ENCODE results near the gene FBXW8. TPM values are rescaled to one million over a fixed set of nuclear protein-coding genes. Genes with fewer than 3 reads are reported as not detected.
"Not testable (repeated sequence)": the region's sequence is repeated elsewhere in the genome, so short reads cannot be mapped to it uniquely, and the experiment has no call there.

Gene FBXW8
- polyA plus RNA-seq, 12 donors = 10.9 to 20.4 (median 14.7) TPM; not detected in 1

DNA sequence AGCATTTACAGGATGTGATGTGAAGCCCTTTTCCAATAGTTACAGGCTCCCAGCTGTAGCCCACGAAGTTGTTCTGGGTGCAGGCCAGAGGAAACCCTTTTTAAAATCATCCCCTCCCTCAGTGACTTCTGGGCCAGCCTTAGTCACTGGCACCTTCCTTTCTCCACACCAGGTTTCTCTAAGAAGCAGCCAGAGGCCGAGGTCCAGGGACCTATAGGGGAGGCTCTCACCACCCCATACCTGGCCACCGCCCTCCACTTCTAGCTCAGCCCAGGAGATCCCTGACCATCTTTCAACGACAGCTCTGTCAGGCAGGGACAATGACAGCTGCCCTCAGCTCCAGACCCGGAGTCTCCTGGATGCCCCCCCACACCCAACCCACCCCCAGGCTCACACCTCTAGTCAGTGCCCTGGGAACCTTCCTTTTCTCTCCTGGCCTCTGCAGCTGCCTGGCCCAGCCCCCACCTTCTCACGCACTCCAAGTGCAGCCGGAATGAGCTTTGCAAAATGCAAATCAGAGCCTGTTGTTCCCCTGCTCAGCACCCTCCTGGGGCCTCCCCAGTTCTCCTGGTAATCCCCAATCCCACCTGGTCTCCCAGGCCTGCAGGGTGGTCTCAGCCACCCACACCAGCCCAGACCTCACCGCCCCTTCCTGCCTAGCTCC lies 141.8 kb downstream of the FBXW8 start:
- DNase-seq = no peak

DNA sequence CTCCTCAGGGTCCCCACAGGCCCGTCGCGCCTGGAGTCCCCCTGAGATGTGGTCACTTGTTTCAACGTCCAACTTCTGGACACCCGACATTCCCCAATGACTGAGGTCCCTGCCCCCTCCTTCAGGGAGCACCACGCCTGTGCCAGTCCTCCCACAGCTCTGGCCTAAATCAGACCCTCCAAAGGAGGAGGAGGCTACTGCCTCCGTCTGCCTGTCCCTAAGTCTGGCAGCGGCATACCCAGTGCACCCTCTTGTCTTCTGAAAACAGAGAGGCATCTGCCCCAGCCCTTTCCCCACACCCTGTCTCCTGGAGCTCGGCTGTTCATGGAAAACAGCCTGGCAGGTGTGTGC lies 142.3 kb downstream of the FBXW8 start:
- no peak for DNase-seq

DNA sequence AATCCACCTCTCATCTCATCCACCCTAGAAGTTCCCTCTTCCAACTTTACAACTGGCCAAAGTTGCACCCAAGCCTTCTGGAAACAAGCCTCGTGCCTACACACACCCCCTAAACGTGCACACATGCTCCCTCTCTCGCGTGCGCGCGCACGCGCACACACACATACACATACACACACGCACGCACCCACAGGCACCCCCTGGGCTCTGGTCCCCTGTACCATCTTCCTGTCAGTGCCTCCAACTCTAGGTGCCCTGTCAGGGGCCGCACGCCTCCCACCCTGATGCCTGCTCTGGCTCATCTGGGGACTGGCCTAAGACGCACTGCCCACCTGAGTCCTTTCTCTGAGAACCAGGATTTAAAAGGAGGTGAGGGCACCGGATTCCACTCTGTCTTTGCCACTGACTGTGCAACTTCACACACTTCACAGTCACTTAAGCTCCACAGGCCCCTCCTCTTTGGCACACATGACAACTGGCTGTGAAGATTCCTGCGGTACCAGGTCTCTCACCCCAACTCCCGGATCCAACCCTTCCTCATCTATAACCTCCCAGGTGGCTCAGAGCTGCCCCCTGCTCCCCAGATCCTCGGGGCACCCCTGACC lies 142.9 kb downstream of the FBXW8 start:
- no peak for DNase-seq

DNA sequence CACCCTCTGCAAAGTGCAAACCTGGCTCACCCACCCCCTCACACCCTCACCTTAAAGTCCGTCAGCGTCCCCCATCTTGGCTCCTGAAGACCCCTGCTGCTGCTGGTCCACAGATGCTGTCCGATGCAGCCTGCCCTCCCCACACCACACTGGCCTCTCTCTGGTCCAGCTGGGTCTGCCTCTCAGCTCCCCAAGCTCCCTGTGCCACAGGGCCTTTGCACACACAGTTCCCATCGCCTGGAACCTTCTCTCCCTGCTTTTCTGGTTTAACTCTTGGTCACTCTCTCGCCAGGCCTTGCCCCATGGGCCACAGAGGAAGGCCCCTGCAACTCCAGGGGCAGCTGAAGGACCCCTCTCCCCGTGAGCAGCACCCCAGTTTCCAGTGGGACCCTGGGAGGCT lies 143.5 kb downstream of the FBXW8 start:
- DNase-seq = no peak

DNA sequence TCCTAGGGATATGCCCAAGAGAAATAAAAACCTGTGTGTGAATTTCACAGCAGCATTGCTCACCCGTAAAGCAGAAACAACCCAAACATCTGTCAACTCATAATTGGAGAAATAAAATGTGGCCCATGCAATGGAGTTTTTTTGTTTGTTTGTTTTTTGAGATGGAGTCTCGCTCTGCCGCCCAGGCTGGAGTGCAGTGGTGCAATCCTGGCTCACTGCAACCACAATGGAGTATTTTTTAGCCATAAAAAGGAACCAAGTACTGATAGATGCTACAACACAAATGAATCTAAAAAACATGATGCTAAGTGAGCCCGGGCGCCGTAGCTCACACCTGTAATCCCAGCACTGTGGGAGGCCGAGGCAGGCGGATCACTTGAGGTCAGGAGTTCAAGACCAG lies 146.9 kb downstream of the FBXW8 start:
- DNase-seq = not testable (repeated sequence)

DNA sequence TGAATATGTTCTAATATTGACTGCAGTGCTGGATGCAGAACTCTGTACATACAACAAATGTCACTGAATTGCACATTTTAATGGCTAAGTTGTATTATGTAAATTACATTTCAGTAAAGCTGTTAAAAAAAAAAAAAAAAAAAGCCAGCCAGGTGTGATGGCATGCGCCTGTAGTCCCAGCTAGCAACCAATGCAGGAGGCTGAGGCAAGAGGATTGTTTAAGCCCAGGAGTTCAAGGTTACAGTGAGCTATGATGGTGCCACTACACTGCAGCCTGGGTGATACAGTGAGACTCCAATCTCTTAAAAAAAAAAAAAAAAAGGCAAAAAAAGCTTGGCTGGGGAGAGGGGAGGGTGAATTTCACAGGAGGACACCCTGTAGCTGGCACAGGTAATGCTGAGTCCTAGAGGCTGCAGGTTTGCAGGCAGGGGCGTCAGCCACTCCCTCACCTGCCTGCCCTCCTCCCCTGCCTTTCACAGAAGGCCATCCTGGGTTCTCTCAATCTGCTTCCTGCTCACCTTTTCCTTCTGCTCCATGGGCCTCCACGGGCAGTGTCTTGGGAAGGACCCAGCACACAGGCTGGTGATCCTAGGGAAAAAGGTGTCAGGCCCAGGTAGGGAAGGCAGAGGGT lies 147.8 kb downstream of the FBXW8 start:
- no peak for DNase-seq

DNA sequence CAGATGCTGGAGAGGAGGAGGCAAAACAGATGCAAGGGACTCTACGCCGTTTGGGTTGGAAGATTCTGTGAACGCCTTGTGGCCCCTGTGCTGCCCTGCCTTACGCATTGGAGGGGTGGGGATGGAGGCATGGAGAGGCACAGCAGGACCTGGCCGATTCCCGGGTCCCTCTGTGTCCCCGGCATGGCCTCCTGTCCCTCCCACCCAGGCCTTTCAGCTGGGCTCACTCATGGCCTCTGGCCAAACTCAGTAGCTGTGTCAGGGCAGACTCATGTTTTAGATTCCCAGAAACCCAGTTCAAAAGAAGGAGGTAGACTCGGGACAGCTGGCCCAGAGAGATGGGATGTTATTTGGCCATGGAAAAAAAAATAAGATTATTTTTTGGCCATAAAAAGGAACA lies 148.4 kb downstream of the FBXW8 start:
- DNase-seq = no peak

DNA sequence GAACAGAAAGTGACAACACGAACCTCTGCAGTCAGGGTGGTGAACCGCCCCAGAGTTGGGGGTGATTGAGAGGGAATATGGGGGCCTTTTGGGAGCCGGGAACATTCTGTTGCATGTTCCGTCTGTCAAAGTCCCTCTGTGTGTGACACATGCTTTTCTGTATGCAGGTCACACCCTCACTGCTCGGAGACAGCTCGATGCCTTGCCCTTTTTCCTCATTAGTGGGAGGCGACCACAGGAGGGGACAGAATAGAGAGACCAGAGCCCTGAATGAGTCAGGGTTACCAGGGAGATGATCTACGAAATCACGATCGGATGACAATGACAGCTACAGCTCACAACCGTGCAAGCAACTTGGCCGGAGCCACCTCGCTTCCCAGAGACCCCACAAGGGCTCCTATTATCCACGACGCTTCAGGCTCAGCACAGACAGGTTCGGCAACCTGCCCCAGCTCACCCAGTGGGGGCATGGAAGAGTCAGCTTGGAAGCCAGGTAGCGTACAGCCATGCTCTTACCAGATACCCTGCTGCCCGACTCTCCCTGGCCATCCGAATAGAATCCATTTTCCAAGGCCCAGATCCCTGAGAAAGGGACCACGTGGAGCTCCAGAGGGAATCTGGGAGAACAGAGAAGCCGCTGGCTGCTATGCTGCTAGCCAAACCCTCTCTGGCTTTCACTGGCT lies 149.6 kb downstream of the FBXW8 start:
- no peak for DNase-seq

DNA sequence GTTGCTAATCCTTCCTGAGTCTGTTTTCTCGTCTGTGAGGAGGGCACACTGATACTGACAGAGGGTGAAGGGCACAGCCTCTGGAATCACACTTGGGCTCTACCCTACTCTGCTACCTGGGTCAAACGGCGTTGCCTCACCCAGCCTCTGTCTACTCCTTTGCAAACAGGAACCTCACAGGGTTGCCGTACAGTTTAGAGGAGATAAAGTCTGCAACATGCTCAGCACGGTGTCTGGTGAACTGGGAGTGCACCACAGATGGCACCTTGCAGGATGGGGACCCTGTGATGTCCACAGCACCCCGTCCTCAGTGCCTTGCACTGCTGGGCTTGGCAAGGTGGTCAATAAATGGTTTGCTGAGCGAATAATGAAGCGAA lies 150.2 kb downstream of the FBXW8 start:
- DNase-seq = no peak

DNA sequence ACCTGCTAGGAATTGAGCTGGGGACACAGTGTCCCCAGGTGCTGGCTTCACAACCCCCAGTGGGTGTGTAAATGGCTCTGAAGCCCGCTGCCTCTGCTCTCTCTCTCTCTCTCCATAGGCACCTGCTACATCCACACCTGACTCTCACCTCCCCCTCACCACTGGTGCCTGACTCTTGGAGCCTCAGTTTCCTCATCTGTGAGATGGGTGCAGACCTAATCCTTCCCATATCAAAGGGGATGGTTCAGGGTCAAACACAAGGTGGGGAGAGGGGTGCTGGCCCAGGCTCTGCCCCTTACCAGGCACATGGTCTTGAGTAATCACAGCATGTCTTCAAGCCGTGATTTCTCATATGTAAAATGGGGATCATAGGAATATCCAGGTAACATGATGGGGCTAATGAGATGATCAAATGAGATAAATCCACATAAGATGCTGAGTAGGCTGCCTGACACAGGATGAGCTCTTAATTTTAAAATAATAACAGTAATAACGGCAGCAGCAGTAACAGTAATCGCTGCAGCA lies 150.9 kb downstream of the FBXW8 start:
- no peak for DNase-seq

DNA sequence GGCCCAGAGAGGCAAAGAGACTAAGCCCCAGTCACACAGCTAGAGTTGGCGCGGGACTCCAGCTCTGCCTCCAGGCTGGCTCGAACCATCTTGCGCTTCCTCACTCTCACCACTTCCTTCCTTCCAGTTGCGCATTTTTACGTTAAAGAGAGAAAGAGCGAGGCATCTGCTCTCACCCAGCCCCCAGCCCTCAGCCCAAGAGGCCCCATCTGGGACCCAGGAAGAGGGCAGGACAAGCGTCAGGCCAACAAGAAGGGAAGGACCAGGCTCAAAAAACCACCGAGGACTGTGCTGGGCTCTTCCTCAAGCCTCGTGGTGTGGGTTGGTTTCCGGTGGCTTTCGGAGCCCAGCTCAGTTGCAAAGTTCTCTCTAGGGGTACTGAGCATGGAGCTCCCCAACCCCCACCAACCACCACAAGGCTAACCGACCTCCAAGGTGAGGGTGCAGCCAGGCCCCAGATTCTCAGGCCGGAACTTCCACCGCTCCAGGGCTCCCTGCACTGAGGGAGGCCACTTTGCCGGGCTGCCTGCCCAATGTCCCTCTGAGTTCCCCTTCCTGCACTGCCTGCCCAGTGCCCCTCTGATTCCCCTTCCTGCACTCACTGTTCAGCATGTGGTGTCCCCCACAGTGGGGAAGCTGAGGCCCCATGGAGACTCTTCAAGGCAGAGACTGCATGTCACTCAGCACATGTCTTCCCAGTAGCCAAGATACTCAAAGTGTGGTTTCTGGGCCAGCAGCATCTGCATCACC lies 152.6 kb downstream of the FBXW8 start:
- peak; percentile 26 for DNase-seq

DNA sequence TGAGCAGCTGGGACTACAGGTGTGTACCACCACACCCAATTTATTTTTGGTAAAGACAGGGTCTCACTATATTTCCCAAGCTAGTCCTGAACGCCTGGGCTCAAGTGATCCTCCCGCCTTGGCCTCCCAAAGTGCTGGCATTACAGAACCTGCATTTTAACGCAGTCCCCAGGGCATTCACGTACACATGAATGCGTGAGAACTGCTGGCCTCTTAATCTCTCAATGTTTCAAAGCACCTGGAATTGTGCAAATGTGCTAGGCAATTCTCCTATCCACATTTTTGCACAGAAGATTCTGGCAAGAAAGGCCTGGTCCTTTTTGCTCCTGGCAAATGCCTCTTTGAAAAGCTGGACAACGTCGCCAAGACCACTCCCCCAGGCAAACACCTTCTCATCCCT lies 153.3 kb downstream of the FBXW8 start:
- no peak for DNase-seq

DNA sequence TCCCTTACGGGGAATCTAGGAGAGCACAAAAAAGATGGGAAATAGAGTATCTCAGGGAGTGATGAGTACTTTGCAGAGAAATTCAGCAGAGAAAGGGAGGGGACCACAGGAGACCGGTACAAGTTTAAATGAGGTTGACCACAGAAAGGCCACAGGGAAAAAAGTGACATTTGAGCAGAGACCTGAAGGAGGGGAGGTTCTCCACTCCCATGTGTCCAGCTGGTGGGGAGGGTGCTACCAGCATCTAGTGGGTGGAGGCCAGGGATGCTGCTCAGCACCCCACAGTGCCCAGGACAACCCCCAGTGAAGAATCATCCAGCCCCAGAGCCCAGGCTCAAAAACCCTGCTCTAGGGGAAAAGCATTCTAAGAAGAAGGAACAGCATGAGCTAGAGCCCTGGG lies 153.8 kb downstream of the FBXW8 start:
- DNase-seq = no peak

DNA sequence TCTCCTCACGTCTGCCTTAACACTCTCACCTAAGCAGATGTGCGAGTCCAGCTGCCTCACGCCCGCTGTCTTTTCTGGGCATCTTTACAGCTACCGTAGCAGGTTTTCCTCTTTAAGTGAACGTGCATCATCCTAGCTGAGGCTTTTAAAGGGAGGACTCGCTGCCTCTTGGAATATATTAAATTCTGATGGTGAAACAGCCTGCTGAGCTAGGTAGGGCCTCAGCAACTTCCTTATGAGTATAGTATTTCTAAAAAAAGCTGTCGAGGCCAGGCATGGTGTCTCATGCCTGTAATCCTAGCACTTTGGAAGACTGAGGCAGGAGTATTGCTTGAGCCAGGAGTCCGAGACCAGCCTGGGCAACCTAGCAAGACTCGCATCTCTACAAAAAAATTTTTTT lies 156.3 kb downstream of the FBXW8 start:
- DNase-seq = no peak

DNA sequence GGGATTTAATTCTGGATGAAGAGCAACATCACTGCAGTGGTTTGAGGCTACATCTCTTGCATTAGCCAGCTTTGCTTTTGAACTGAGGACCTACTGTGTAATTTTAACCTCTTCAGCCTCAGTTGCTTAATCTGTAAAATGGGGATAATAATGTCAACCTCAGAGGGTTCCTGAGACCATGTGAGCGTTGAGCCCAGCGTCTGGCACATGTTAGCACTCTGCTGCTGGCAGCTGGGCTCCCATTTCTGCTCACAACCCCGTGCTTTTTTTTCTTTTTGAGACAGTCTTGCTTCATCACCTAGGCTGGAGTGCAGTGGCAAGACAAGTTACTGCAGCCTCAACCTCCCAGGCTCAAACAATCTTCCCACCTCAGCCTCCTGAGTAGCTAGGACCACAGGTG lies 156.9 kb downstream of the FBXW8 start:
- DNase-seq = no peak

DNA sequence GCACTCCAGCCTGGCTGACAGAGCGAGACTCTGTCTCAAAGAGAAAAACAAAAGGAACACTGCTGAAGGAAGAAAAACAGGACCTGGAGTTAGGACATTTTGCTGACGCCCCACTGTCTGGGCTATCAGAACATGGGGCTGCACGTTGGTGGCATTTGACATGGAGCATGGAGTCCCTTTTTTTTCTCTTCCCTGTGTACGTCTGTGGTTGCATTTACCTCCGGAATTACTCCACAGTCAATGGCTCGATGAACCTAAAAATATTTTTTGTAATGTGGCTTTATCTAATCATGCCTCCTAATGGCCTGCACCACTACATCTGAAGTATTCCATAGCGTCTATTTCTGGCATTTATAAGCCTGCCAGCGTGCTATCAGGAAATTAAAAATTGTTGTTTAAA lies 157.7 kb downstream of the FBXW8 start:
- no peak for DNase-seq

DNA sequence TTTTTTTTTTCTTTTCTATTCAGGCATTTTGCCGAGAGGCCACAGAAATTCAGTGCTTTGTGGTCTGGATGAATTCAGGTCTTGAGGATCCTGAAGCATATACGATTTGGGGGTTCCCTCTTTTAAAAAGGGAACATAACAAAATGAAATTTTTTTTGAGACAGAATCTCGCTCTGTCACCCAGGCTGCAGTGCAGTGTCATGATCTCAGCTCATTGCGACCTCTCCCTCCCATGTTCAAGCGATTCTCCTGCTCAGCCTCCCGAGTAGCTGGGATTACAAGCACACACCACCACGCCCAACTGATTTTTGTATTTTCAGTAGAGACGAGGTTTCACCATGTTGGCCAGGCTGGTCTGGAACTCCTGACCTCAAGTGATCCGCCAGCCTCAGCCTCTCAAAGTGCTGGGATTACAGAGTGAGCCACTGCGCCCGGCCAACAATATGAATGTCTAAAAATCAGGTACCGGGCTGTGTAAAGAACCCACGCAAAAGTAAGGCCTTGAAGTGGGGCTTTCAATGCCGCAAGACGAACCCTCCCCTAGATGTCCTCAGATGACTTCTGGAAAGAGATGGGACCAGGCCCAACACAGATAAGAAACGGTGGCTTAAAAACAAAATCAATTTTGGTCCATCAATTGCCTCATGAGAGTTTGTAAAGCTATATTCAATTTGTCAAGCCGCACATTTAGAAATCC lies 158.5 kb downstream of the FBXW8 start:
- no peak for DNase-seq

DNA sequence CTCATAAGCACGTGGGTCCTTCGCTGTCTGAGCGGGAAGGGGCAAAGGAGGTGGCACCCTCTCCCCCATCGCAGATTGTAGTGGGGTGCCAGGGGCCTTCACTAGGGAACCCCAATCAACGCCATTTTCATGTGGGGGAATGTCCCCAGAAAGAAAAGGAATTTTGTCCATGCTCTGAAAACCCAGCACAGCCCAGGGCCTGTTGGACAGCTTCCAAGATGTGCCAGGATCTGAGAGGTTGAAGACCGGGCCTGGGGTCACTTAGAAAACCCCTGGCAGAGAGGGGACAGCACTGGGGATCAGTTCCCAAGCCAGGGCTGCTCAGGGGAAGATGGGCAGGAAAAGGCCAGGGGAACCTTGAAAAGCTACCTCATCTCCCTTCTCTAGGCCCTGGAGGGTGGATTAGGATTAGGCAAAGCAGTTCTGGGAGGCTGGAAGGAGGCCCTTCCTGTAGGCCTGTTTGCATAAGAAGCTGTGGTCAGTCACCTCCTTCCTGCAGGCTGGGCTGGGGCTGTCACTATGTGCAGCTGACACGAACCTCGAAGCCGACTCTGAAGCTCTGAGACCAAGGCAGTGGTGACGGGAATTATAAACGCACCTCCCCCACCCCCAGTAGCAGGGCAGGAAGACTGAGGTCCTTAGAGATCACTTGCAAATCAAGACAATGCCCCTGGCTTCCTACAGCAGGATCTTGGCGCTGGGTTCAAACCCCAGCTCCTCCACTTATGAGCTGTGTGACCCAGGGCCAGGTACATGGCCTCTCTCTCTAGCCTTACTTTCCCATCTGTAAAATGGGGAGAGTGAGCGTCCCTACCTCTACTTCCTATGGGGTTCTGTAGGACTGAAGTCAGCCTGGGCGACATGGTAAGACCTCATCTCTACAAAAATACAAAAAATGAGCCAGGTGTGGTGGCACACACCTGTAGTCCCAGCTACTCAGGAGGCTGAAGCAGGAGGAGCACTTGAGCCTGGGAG lies 159.5 kb downstream of the FBXW8 start:
- no peak for DNase-seq

DNA sequence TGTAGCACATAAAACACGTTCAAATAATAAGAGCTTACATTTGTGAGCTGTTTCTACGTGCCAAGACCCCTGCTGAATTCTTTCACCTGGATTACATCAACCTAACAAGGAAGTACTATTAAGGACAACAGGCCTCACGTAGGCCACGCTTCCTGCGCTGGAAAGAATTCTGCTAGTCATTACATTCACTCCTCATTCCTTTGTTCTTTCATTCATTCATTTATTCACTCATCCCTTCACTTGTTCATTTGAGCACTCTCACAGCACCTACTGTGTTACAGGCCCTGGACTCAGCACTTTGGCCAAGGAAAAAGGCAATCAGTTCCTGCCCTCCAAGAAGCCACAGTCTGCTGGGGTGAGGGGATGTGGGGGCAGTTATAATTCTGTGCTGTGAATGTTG lies 160.3 kb downstream of the FBXW8 start:
- no peak for DNase-seq

DNA sequence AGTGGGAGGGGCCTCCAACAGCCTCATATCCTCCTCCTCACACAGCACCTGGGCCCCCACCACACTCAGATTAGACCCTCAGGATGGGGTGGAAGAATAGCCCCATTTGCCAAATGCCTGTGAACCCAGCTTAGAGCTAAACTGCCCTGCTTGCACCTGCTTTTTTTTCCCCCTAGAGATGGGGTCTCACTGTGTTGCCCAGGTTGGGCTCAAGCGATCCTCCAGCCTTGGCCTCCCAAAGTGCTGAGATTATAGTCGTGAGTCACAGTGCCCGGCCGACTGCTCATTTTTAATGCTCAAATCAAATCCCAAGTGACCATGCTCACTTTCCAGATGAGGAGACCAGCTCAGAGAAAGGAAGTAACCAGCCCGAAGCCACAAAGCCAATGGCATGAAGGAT lies 161.4 kb downstream of the FBXW8 start:
- DNase-seq = no peak
